IPS-11a (cell line): ENCODE results near the gene AFF3.

Experiments
- H3K4me3 ChIP-seq: one replicate; pipeline ENCODE4 v1.5.1; 2013; ENCODE audit warnings: low read depth, low read length, control low read depth

AFF3 gene

DNA sequence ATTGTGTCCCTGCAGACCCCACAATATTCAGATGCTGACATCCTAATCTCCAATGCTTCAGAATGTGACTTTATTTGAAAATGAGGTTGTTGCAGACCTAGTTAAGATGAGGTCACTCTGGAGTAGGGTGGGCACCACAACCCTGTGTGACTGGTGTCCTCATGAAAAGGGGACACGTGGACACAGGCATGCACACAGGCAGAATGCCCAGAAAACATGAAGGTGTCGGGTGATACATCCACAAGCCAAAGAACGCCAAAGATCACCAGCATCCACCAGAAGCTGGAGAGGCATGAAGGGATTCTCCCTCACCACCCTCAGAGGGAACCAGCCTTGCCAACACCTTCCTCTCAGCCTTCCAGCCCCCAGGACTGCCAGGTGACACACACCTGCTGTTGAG, 69.3 kb downstream of the AFF3 start:
- no peak overlapping the region for H3K4me3 ChIP-seq

DNA sequence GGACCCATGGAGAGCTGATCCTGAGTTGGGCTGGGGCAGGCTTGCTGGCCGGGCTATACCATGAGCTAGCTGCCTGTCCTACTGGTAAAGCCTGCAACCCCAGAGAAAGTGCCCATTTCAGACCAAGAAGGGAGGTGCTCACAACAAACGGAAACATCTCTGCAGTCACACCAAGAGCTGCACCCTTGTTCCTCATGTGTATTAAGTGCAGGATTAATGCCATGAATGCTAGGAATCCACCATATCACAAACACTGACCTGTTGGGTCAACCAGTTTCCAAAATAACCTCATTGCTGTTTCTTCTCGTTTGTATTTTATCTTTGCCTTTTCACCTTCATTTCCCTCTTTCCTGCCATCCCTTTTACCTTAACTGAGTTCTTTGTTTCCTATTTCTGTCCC, 69.9 kb downstream of the AFF3 start:
- H3K4me3 ChIP-seq: no peak overlapping the region

DNA sequence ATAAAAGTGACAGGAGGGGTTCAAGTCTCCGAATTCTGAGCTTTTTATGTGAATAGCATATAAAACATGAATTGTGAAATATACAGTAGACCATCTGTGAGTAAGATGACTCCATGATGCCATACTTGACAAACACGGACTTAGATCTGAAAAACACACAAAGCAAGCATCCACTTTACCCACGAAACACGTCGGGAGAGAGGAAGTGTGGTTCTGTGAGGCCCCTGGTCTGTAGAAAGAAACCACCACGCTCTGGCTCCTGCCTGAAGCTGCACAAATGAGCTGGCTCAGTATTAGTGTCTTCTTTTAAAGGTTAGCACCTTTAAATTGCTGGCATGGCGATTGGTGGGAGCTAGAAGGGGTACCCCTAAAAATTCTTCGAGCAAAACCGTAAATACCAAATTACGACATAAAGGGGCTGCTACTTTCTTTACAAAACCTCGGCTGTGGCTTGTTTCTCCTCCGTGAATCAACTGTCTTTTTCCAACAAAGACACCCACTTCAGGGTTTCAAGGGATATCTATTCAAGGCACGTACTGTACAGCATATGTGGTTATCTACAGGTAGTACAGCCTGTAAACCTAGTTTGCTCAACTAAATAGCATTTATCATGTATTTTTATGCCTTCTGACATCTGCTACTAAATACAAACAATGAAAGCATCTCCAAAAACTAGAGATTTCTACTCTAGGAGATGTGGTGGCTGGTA, 70.9 kb downstream of the AFF3 start:
- no peak overlapping the region for H3K4me3 ChIP-seq

DNA sequence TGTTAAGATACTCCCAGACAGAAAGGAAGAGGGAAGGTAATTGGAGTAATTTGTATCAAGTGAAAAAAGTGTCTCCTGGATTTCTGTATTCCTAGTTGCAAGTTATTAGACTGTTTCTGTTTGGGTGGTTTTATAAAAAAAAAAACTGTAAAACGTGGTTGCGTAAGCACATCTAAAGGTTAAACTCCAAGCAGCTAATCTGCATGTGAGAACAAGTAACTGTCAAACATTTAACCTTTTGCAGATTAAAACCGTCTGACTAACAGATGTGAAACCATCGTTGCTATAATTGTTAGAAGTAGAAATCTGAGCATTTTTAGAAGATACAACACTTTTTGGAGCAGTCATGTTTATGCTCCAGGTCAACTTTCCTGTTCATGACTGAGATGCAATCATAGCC, 72.3 kb downstream of the AFF3 start:
- H3K4me3 ChIP-seq: no peak overlapping the region

DNA sequence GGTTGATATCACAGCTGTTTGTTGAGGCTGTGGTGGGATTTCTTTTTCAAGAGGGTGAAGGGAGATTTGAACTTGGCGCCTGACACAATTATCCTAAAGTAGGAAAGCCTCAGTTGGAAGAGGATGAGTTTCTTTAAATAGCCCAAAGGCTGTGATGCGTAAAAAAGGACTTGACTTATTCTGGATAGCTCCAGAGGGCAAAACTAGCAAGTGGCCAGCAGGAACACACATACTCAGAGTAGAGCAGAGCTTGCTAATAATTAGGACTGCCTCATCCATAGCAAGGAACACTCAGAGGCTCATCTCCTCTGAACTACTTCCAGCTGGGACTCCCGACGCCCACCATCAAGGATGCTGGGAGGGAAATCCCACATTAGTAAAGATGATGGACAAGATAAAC, 74.0 kb downstream of the AFF3 start:
- no peak overlapping the region for H3K4me3 ChIP-seq

DNA sequence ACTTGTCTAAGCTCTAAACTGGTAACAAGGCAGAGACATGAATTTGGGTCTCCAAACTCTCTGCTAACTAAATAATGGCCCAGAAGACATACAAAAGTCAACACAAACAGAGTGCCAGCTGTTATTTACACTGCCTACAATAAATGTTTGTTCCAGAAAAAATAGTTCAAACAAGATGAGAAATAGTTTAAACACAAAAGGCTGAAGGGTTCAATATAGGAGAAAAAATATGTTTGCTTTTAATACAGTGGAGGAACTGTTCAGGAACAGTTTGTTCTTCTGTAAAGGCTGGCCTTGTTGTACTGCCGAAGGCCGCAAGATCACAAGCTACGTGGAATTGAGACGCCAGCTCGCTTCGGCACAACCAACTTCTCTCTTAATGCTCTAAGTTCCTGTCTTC, 74.6 kb downstream of the AFF3 start:
- H3K4me3 ChIP-seq: no peak overlapping the region

DNA sequence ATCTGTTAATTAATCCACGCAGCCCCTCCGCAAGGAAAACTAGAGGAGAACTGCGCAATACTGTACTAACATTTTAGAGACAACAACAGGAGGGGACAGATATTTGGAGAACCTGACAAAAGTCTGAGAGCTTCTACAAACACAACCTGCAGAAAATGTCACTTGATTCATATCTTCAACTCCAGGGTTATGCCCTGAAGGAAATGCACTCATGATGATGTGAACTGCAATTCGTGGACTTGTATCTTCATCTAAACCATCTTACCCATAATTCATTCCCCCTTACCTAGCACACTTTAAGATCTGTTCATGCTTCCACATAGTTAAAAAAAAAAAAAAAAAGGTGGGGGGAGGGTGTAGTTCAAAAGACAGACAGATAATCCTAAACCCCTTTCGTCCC, 75.5 kb downstream of the AFF3 start:
- no peak overlapping the region for H3K4me3 ChIP-seq

DNA sequence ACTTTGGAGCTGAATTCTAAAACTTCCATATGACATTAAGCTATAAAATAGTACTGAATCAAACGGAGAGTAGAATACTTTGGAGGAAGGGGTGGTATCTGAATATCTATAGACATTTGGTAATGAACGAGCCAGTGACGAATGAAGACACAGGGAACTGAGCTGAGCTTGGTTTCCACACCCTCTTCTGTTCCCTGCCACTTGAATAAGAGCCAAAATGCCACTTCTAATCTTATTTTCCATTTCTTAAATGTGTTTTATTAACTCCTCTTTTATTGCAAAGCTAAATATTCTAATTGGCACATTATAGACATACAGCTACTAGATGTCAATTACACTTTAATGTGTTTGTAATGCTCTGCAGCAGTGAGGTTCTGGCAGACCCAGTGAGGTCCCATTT, 76.1 kb downstream of the AFF3 start:
- no peak overlapping the region for H3K4me3 ChIP-seq

DNA sequence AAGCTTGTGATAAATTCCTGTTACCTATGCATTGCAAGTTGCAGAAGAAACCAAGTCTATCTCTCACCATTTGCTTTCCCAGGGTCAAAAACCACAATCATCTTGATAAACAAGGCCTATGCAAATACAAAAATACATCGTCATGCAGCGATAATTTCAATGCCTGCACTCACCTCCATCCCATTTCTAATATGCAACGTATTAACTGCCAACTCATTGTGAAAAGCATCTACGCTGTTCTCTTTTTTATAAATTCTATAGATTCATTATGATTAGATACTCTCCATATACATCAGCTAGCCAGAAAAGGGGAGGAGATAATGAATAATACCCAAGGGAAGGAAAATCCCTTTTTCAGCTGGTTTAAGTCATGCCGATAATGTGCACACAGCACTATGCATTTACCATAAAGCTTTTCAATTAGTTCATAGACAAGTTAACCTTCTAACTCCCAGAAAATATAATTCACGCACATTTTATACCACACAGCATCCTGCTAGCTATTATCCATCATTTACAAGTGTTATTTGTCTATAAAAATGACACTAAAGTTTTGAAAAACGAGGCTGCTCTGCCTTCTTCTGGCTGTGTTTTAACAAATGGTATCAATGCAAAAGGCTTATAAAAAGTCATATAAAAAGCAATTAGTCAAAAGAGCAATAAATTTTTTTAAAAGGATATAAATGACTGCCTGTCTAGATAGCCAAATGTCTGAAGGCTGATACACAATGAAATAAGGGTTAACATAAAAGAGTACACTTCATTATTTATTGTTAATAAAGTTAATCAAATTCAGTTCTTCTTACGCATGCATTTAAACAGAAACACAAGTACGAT, 77.6 kb downstream of the AFF3 start:
- no peak overlapping the region for H3K4me3 ChIP-seq

DNA sequence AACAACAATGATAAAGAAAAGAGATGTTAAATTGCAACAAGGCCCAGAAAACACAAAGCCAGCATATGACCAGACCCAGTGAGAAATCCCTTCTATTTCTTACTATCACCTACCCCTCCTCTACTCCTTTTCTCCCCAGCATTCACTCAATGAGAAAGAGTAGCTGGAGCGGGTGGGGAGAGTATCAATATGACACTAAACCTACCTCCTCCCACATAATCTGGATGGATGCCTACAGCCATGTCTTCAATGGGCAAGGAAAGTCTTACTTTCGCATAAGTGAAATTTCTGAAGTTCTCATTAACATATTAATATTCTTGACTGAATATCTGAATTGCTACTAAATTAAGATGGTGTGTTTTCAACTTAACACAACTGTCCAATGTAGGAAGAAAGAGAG, 78.2 kb downstream of the AFF3 start:
- H3K4me3 ChIP-seq: no peak overlapping the region

DNA sequence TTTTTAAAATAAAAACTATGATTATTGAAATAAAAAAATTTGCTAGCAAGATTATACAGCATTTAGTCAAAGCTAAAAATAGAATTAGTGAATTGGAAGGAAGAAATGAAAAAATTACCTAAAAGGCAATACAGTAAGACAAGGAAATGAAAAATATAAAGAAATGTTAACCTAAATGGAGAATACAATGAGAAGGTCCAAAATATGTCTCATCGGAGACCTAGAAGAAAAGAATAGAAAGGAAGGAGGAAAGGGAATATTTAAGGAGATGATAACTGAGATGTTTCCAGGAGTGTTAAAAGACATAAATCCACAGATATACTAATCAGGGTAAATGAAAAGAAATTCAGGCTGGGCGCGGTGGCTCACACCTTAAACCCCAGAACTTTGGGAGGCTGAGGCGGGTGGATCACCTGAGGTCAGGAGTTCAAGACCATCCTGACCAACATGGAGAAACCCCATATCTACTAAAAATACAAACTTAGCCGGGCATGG, 78.9 kb downstream of the AFF3 start:
- H3K4me3 ChIP-seq: no peak overlapping the region

DNA sequence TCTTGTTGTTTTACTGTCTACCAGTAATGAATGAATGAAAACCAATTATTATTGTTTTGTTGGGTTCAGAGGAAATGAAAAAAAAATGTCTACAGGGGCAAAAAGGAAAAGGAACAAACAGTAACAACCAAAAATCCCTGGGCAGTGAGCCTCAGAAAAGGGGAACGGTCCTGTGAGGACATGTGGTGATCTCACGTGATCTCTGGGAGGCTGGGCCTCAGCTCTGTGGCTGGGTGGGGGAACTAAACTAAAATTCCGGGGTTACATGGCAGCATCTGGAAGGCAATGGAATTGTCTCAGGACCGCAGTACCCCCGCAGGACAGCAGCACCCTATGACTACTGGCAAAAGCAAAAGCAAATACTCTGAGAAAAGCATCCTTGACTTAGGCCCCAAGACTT, 80.1 kb downstream of the AFF3 start:
- H3K4me3 ChIP-seq: no peak overlapping the region

DNA sequence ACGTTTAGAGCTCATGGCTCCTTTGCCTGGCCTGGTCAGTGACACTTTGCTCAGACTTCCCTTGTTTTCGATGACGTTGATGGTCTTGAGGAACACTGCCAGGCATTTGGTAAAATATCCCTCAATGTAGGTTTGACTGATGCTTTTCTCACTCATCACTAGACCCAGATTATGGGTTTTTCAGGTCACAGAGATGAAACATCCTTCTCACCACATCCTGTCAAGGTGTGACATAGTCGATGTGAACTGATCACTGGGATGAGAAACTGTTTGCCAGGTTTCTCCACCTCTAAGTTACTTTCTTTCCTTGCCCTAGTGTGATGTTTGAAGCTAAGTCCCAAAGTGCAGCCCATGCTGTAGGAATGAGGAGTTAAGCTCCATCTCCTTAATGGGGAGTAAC, 81.5 kb downstream of the AFF3 start:
- no peak overlapping the region for H3K4me3 ChIP-seq

DNA sequence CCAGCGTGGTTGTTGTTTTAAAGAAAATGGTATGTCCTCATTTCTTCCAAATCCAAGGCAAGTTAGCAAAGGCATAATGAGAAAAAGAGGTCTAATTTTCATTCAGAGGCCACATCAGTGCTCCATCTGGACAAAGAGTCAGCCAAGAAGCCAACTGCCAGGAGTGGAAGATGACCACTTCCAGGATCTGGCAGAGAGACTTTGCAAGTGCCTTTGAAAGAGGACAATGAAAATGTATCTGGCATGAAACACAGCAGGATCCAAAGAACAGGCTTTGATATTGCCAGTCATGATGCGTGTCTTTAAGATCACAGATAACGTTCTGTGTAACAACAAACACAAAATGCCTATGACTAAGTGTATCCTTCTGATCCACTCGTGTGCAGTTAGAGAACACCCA, 82.8 kb downstream of the AFF3 start:
- no peak overlapping the region for H3K4me3 ChIP-seq

DNA sequence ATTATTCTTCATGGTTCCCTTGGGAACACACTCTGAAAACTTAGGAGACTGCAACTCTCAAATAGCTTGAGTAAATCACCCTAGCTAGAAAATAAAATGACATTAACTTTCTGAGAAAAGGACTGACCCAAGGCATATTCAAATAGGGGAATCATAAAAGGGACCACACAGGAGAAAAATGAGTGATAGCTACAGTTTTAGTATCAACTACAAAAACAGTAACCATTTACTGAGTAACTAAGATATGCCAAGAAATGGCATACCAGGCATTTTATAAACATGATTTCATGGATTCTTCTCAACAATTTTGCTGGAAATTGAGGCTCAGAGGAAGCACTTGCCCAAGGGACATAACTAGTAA, 84.5 kb downstream of the AFF3 start:
- H3K4me3 ChIP-seq: no peak overlapping the region

DNA sequence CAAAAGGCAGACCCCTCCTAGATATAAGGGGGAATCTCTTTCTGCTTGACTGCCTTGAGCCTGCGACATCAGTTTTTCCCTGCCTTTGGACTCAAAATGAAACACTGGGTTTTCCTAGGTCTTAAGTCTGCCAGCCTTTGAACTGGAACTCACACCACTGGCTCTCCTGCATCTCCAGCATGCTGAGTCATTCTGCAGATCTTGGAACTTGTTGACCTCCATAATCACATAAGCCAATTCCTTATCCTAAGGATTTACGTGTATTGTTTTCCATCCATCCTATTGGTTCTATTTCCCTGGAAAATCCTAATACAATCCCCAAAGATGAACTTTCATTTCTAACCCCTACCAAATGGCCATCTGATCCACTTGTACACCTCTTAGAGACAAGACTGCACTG, 88.0 kb downstream of the AFF3 start:
- no peak overlapping the region for H3K4me3 ChIP-seq

DNA sequence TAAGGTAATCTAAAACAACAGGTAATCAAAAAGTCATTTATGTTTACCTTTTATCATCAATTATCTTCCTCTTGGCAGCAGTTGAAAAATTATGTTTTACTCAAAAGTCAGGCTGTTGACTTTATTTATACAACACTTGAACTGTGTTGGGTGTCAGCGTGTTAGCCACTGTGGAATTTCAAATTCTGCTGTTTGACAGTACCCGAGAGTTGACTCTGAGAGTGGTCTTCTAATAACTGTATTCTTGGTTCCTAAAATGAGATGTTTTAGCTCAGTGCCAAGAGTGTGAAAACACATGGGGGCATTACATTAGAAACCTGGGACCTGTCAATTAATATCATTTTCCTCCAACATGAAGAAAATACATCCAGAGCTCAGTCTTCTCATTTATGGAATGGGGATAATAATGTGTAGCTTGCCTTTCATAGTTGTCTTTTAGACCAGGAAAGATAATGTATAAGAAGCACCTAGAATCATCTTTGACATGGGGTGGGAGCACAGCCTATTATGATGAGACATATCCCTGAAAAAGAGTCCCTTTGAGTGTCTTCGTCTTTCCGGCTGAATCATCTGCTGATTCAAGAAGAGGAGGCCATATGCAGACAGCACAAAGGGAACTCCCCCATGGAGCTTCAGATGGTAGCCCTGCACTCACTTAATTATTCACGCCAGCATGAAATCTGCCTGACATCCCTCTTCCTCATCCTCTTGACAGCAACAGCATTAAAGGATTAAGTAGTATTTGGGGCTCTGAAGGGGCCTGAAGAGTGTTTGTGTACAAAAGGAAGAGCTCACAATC, 89.1 kb downstream of the AFF3 start:
- H3K4me3 ChIP-seq: no peak overlapping the region

DNA sequence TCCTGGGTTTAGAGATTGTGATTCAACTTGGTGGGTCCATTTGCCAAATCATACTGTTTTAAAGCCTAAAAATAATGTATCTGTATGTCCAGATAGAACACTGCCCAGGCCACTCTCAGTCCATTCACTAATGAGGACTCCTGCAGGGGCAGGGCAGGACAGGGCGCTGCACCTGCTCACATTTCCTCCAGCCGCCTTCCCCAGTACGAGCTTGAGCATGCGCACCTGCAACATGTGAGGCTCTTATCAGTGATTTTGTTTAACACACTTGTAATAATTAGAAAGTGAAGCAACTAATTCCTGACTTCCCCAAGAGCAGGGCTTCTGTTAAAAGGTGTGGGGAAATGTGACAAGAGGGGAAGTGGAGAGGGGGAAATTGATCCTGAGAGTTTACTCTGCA, 89.7 kb downstream of the AFF3 start:
- H3K4me3 ChIP-seq: no peak overlapping the region

DNA sequence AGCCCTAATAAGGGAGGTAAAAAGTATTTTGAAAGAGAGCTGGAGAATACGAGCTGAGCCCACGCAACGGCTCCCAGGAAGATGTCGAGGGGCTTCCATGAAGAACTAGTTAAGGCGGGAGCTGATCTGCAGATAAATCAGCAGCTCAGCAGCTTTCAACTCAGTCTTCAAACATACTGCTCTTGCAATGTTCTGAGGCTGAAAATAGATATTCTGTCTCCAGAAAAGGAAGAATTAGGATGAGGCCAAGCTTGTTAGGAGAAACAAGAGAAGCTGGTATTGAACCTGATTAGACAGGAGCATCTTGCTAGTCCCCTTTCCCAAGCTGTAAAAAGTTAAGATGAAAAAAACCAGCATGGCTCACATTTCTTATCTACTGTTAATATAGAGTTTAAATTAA, 91.1 kb downstream of the AFF3 start:
- H3K4me3 ChIP-seq: no peak overlapping the region

DNA sequence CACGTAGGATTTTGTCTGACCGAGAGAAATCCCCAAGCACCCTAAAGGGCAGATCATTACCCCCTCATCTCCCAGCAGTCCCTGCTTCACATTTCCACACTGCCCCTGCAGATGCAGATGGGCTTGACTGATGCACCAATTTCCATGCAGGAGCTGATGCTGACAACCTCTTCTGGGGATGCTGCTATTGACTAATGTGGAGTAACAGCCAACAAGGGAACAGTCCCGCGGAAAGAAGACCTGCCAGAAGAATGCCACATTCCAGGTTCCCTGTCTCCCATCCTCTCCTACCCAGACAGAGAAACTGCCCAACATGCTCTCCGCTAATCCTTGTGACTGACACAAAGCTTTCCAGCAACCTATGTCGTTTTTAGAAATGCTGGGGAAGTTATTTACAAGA, 91.7 kb downstream of the AFF3 start:
- no peak overlapping the region for H3K4me3 ChIP-seq
